ENCODE data around the gene GPR75. TPM values are rescaled to one million over a fixed set of nuclear protein-coding genes. Genes with fewer than 3 reads are reported as not detected.

Gene GPR75
- total RNA-seq (2014; rRNA removed; shearing (Covaris generic)) = 0.45 and 0.81 TPM in 2 replicates

GRCh38 chr2:53859206-53860181, at the start of gene GPR75:
Gene GPR75, minus strand, starts transcription at chr2:53859967. Its CDS starts 5,211 bp downstream, at chr2:53854756.
- Histone ChIP-seq H3K4me3 (ENCODE audit: insufficient read depth, low read depth, low read length) (peak within 1 kb of the TSS; percentile 31; the same call in 1 of the 2 replicates), H3K27me3 (ENCODE audit: control insufficient read depth, insufficient read depth, low read length) (no peaks in the 10 kb centered on the region), H3K36me3 (replicated peaks; ENCODE audit: control insufficient read depth, insufficient read depth, low read length) (no peaks in the 10 kb centered on the region; the same call in 1 of the 2 replicates)
- peak; percentile 81 for DNase-seq

- H3K36me3 ChIP-seq (replicated peaks; ENCODE audit: control insufficient read depth, insufficient read depth, low read length) = peaks cover 18% of the 10 kb centered on the region
These were observed 47.8 kb upstream of the GPR75 start for GRCh38 chr2:53907582-53907981.

GRCh38 chr2:53905396-53905795, 45.6 kb upstream of the GPR75 start:
- Histone ChIP-seq H3K27me3 (ENCODE audit: control insufficient read depth, insufficient read depth, low read length) (no peaks in the 10 kb centered on the region), H3K4me3 (ENCODE audit: insufficient read depth, low read depth, low read length) (no peak overlapping the region), H3K36me3 (replicated peaks; ENCODE audit: control insufficient read depth, insufficient read depth, low read length) (peaks cover 25% of the 10 kb centered on the region)
- no peak for DNase-seq

More at GRCh38 chr2:53907582-53907981, 47.8 kb upstream of the GPR75 start:
- no peak overlapping the region for H3K4me3 ChIP-seq (ENCODE audit: insufficient read depth, low read depth, low read length)
- no peaks in the 10 kb centered on the region for H3K27me3 ChIP-seq (ENCODE audit: control insufficient read depth, insufficient read depth, low read length)
- no peak for DNase-seq

- no peak for DNase-seq
- Histone ChIP-seq H3K27me3 (ENCODE audit: control insufficient read depth, insufficient read depth, low read length) (no peaks in the 10 kb centered on the region), H3K36me3 (replicated peaks; ENCODE audit: control insufficient read depth, insufficient read depth, low read length) (peaks cover 34% of the 10 kb centered on the region), H3K4me3 (ENCODE audit: insufficient read depth, low read depth, low read length) (no peak overlapping the region)
These were observed 43.2 kb upstream of the GPR75 start for GRCh38 chr2:53903011-53903410.

- Histone ChIP-seq H3K4me3 (ENCODE audit: insufficient read depth, low read depth, low read length) (no peak overlapping the region), H3K27me3 (ENCODE audit: control insufficient read depth, insufficient read depth, low read length) (no peaks in the 10 kb centered on the region), H3K36me3 (replicated peaks; ENCODE audit: control insufficient read depth, insufficient read depth, low read length) (peaks cover 31% of the 10 kb centered on the region)
- no peak for DNase-seq
These were observed 41.4 kb upstream of the GPR75 start for GRCh38 chr2:53901192-53901591.

- no peak overlapping the region for H3K4me3 ChIP-seq (ENCODE audit: insufficient read depth, low read depth, low read length)
- no peaks in the 10 kb centered on the region for H3K27me3 ChIP-seq (ENCODE audit: control insufficient read depth, insufficient read depth, low read length)
- H3K36me3 ChIP-seq (replicated peaks; ENCODE audit: control insufficient read depth, insufficient read depth, low read length) = peaks cover 31% of the 10 kb centered on the region
- DNase-seq = no peak
These were observed 37.1 kb upstream of the GPR75 start for GRCh38 chr2:53896864-53897263.

GRCh38 chr2:53886406-53887280, 26.9 kb upstream of the GPR75 start:
- Histone ChIP-seq H3K36me3 (replicated peaks; ENCODE audit: control insufficient read depth, insufficient read depth, low read length) (peaks cover 27% of the 10 kb centered on the region), H3K27me3 (ENCODE audit: control insufficient read depth, insufficient read depth, low read length) (no peaks in the 10 kb centered on the region), H3K4me3 (ENCODE audit: insufficient read depth, low read depth, low read length) (no peak overlapping the region)
- no peak for DNase-seq

- DNase-seq = no peak
- Histone ChIP-seq H3K27me3 (ENCODE audit: control insufficient read depth, insufficient read depth, low read length) (no peaks in the 10 kb centered on the region), H3K36me3 (replicated peaks; ENCODE audit: control insufficient read depth, insufficient read depth, low read length) (peaks cover 24% of the 10 kb centered on the region), H3K4me3 (ENCODE audit: insufficient read depth, low read depth, low read length) (no peak overlapping the region)
These were observed 25.1 kb upstream of the GPR75 start for GRCh38 chr2:53884883-53885282.

GRCh38 chr2:53881986-53882385, 22.2 kb upstream of the GPR75 start:
- H3K36me3 ChIP-seq (replicated peaks; ENCODE audit: control insufficient read depth, insufficient read depth, low read length) = peaks cover 16% of the 10 kb centered on the region
- no peak for DNase-seq
- no peak overlapping the region for H3K4me3 ChIP-seq (ENCODE audit: insufficient read depth, low read depth, low read length)
- H3K27me3 ChIP-seq (ENCODE audit: control insufficient read depth, insufficient read depth, low read length) = no peaks in the 10 kb centered on the region

GRCh38 chr2:53881360-53881759, 21.6 kb upstream of the GPR75 start:
- Histone ChIP-seq H3K4me3 (ENCODE audit: insufficient read depth, low read depth, low read length) (no peak overlapping the region), H3K27me3 (ENCODE audit: control insufficient read depth, insufficient read depth, low read length) (no peaks in the 10 kb centered on the region), H3K36me3 (replicated peaks; ENCODE audit: control insufficient read depth, insufficient read depth, low read length) (peaks cover 15% of the 10 kb centered on the region)
- no peak for DNase-seq

GRCh38 chr2:53880756-53881155, 21.0 kb upstream of the GPR75 start:
- H3K4me3 ChIP-seq (ENCODE audit: insufficient read depth, low read depth, low read length) = no peak overlapping the region
- peaks cover 15% of the 10 kb centered on the region for H3K36me3 ChIP-seq (replicated peaks; ENCODE audit: control insufficient read depth, insufficient read depth, low read length)
- H3K27me3 ChIP-seq (ENCODE audit: control insufficient read depth, insufficient read depth, low read length) = no peaks in the 10 kb centered on the region
- DNase-seq = no peak

- DNase-seq = no peak
- Histone ChIP-seq H3K27me3 (ENCODE audit: control insufficient read depth, insufficient read depth, low read length) (no peaks in the 10 kb centered on the region), H3K4me3 (ENCODE audit: insufficient read depth, low read depth, low read length) (no peak overlapping the region), H3K36me3 (replicated peaks; ENCODE audit: control insufficient read depth, insufficient read depth, low read length) (peaks cover 11% of the 10 kb centered on the region)
These were observed 17.8 kb upstream of the GPR75 start for GRCh38 chr2:53877556-53877955.

GRCh38 chr2:53877112-53877511, 17.3 kb upstream of the GPR75 start:
- H3K36me3 ChIP-seq (replicated peaks; ENCODE audit: control insufficient read depth, insufficient read depth, low read length) = peaks cover 8% of the 10 kb centered on the region
- H3K27me3 ChIP-seq (ENCODE audit: control insufficient read depth, insufficient read depth, low read length) = no peaks in the 10 kb centered on the region
- no peak for DNase-seq
- H3K4me3 ChIP-seq (ENCODE audit: insufficient read depth, low read depth, low read length) = no peak overlapping the region

GRCh38 chr2:53874401-53874950, 14.7 kb upstream of the GPR75 start:
- Histone ChIP-seq H3K36me3 (replicated peaks; ENCODE audit: control insufficient read depth, insufficient read depth, low read length) (peaks cover 5% of the 10 kb centered on the region), H3K27me3 (ENCODE audit: control insufficient read depth, insufficient read depth, low read length) (no peaks in the 10 kb centered on the region), H3K4me3 (ENCODE audit: insufficient read depth, low read depth, low read length) (no peak overlapping the region)
- no peak for DNase-seq
